Activated T-cell treated with anti-CD3 and anti-CD28 coated beads, Interleukin-2, amount 50 U/mL, for 72 hours (primary cell): ENCODE measurements around the gene GID8. TPM values are rescaled to one million over a fixed set of nuclear protein-coding genes. Genes with fewer than 3 reads are reported as not detected.
A peak's percentile ranks its signal among the peaks of the same experiment; 100 is the strongest.

Experiments
- ATAC-seq, 2 donors: fragments of 150-1000 bp; cut with Tn5 transposase; replicated peaks in 1 of 2; 2 replicates each; pipeline ENCODE4 v1.10.0; 2021; ENCODE audit warnings: moderate library complexity in 2 of 2, mild to moderate bottlenecking in 1 of 2
- DNase-seq, 2 donors: peaks; one replicate each; pipeline ENCODE4 v3.0.0; 2021 to 2022; ENCODE audit warnings: mixed read lengths in 1 of 2
- H3K27ac Mint-ChIP-seq: one replicate; pipeline ENCODE4 v1.8.0; 2022; ENCODE audit warnings: mild to moderate bottlenecking, moderate library complexity, mixed read lengths
- H3K27me3 Mint-ChIP-seq: one replicate; pipeline ENCODE4 v1.8.0; 2022; ENCODE audit warnings: low read depth, mixed read lengths
- H3K36me3 Mint-ChIP-seq, 2 donors: one replicate each; pipeline ENCODE4 v1.8.0; 2022; ENCODE audit warnings: mixed read lengths in 2 of 2, mild to moderate bottlenecking in 1 of 2; ENCODE audit not compliant: insufficient read depth in 2 of 2
- H3K4me1 Mint-ChIP-seq: one replicate; pipeline ENCODE4 v1.8.0; 2022; ENCODE audit warnings: low read depth, mixed read lengths
- H3K4me3 Mint-ChIP-seq, 2 donors: one replicate each; pipeline ENCODE4 v1.8.0; 2022; ENCODE audit warnings: mild to moderate bottlenecking in 2 of 2, mixed read lengths in 2 of 2, moderate library complexity in 2 of 2
- H3K9me3 Mint-ChIP-seq, 2 donors: one replicate each; pipeline ENCODE4 v1.8.0; 2022; ENCODE audit warnings: mixed read lengths in 2 of 2
- total RNA-seq, 2 donors: library from RNA; stranded (reverse); gene quantifications; one replicate each; pipeline ENCODE4 v1.2.3, GENCODE V29; 2022

Gene GID8
- total RNA-seq, 2 donors from 2014 or later = 36.0 to 47.2 TPM

DNA sequence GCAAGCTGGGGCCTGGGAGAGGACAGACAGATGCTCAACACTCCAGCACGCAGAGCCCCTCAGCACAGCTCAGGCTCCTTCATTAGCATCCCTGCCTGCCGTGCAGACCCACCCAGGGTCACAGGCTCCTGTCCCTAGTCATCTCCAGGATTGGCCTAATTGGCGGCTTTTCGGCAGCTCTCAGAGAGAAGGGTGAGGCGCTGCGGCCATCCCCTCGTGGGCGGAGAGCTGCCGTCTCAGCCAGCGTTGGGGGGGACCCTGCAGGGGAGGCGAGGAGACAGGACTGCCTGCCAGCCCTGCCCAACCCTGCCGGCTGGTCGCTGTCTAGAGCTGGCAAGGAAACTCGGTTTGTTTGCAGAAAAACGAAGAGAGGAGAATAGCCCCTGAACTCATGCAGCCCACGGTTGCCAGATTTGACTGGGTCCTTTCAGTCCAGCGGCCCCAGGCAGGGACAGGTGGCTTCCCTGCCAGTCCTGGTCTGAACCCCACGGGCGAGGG, 42.0 kb downstream of the GID8 start:
- Mint-ChIP-seq H3K4me3 (no peak overlapping the region), H3K27ac (no peak overlapping the region), H3K36me3 (no peaks in the 10 kb centered on the region), H3K27me3 (peaks cover 21% of the 10 kb centered on the region), H3K9me3 (no peaks in the 10 kb centered on the region), H3K4me1 (peaks cover 29% of the 10 kb centered on the region)
- DNase-seq (no peak), ATAC-seq (no peak)

DNA sequence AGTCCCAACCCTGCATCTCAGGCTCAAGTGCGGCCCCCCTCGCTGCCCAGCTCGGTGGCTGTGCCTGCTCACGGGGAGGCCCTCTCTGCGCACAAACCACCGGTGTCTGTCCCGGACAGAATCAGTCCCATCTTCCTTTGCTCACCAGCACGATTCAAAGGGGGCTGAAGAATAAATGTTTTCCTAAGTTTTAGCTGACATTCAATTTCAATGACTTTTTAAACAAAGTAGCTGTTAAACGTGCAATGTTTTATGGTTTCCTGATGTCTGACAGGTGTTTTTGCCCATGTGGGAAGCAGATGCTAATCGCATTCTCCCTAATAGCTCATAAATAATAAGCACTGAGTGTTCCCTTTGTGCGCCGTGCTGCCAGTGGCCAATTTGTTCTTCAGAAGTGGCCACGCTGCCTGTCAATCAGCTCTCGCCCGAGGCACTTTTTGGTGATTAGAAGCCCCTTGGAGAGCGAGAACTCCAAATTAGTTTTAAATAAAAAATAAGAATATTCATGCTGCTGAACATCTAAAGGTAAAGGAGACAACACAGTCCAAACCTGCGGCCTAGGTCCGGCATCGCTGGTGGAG, 42.5 kb downstream of the GID8 start:
- Mint-ChIP-seq H3K4me3 (no peak overlapping the region), H3K27me3 (peaks cover 21% of the 10 kb centered on the region), H3K27ac (no peak overlapping the region), H3K4me1 (peaks cover 29% of the 10 kb centered on the region), H3K9me3 (no peaks in the 10 kb centered on the region), H3K36me3 (no peaks in the 10 kb centered on the region)
- ATAC-seq (no peak), DNase-seq (no peak)

GRCh38 chr20:62980970-62981369, 43.0 kb downstream of the GID8 start:
- H3K27ac Mint-ChIP-seq = no peak overlapping the region
- H3K4me1 Mint-ChIP-seq = peaks cover 29% of the 10 kb centered on the region
- H3K9me3 Mint-ChIP-seq = no peaks in the 10 kb centered on the region
- H3K4me3 Mint-ChIP-seq = no peak overlapping the region
- DNase-seq (peak; percentile 25 to 48), ATAC-seq (no peak)
- H3K27me3 Mint-ChIP-seq = peaks cover 21% of the 10 kb centered on the region
- H3K36me3 Mint-ChIP-seq = no peaks in the 10 kb centered on the region

GRCh38 chr20:62982124-62983075, 44.5 kb downstream of the GID8 start:
- H3K27me3 Mint-ChIP-seq = peaks cover 21% of the 10 kb centered on the region
- H3K36me3 Mint-ChIP-seq = no peaks in the 10 kb centered on the region
- H3K4me1 Mint-ChIP-seq = peaks cover 27% of the 10 kb centered on the region

GRCh38 chr20:62983210-62983609, 45.3 kb downstream of the GID8 start:
- peaks cover 21% of the 10 kb centered on the region for H3K27me3 Mint-ChIP-seq
- peaks cover 19% of the 10 kb centered on the region for H3K4me1 Mint-ChIP-seq
- ATAC-seq (no peak), DNase-seq (no peak)
- H3K9me3 Mint-ChIP-seq = no peaks in the 10 kb centered on the region
- H3K27ac Mint-ChIP-seq = no peak overlapping the region
- no peaks in the 10 kb centered on the region for H3K36me3 Mint-ChIP-seq
- no peak overlapping the region for H3K4me3 Mint-ChIP-seq

More at GRCh38 chr20:62982124-62983075, 44.5 kb downstream of the GID8 start:
- no peak overlapping the region for H3K27ac Mint-ChIP-seq
- no peak for DNase-seq
- H3K9me3 Mint-ChIP-seq = no peaks in the 10 kb centered on the region
- H3K4me3 Mint-ChIP-seq = no peak overlapping the region
- ATAC-seq = no peak

- Mint-ChIP-seq H3K27me3 (peaks cover 13% of the 10 kb centered on the region), H3K27ac (no peak overlapping the region), H3K4me1 (peaks cover 9% of the 10 kb centered on the region), H3K36me3 (no peaks in the 10 kb centered on the region), H3K4me3 (no peak overlapping the region), H3K9me3 (no peaks in the 10 kb centered on the region)
- ATAC-seq (no peak), DNase-seq (no peak)
These were observed 46.9 kb downstream of the GID8 start for GRCh38 chr20:62984666-62985443.

DNA sequence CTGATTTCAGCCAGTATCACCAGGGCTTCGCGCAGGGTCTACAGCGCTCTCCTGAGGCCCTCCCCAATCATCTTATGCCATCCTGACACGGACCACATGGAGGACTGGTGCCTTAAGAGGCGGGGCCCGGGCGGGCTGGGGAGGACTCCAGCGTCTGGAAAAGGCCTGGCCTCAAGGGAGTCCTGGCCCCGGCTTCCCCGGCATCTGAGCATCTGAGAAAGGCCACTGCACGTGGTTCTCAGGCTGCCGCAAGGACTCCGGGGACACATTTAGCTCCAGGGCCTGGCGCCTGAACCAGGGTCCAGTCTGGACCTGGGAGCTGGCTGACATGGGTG, 47.5 kb downstream of the GID8 start:
- Mint-ChIP-seq H3K27ac (no peak overlapping the region), H3K4me1 (peaks cover 7% of the 10 kb centered on the region), H3K36me3 (no peaks in the 10 kb centered on the region), H3K9me3 (no peaks in the 10 kb centered on the region), H3K4me3 (no peak overlapping the region), H3K27me3 (peaks cover 8% of the 10 kb centered on the region)
- DNase-seq = no peak
- no peak for ATAC-seq

DNA sequence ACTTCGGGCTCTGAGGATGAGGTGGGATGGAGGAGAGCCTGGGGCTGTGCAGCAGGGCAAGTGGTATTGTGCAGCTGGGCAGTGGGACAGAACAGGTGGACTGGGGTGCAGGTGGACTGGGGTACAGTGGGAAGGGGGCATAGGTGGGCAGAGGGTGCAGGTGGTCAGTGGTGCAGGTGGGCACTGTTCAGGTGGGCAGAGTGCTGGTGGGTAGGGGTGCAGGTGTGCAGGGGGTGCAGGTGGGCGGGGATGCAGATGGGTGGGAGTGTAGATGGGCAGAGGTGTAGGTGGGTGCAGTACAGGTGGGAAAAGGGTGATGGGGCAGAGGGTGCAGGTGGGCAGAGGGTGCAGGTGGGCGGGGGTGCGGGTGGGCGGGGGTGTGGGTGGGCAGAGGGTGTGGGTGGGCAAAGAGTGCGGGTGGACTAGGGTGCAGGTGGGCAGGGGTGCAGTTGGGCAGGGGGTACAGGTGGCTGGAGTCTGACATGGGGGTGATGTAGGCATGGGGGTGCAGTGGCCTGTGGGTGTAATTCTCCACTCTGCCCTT, 48.4 kb downstream of the GID8 start:
- Mint-ChIP-seq H3K4me1 (peaks cover 5% of the 10 kb centered on the region), H3K36me3 (no peaks in the 10 kb centered on the region), H3K27me3 (peaks cover 3% of the 10 kb centered on the region), H3K4me3 (no peak overlapping the region), H3K27ac (no peak overlapping the region), H3K9me3 (no peaks in the 10 kb centered on the region)
- ATAC-seq = no peak
- DNase-seq = no peak

GRCh38 chr20:62987114-62987513, 49.2 kb downstream of the GID8 start:
- DNase-seq = no peak
- Mint-ChIP-seq H3K4me3 (no peak overlapping the region), H3K9me3 (no peaks in the 10 kb centered on the region), H3K27me3 (no peaks in the 10 kb centered on the region), H3K36me3 (no peaks in the 10 kb centered on the region), H3K27ac (no peak overlapping the region), H3K4me1 (no peaks in the 10 kb centered on the region)
- ATAC-seq = no peak

- Mint-ChIP-seq H3K27ac (no peak overlapping the region), H3K27me3 (no peaks in the 10 kb centered on the region), H3K4me3 (peak overlapping the region; percentile 63 to 76), H3K36me3 (no peaks in the 10 kb centered on the region), H3K9me3 (no peaks in the 10 kb centered on the region), H3K4me1 (no peaks in the 10 kb centered on the region)
- ATAC-seq = peak; percentile 75 to 81
- DNase-seq = no peak
These were observed 51.3 kb downstream of the GID8 start for GRCh38 chr20:62989201-62989601.

- Mint-ChIP-seq H3K9me3 (no peaks in the 10 kb centered on the region), H3K27ac (no peak overlapping the region), H3K4me1 (no peaks in the 10 kb centered on the region), H3K36me3 (no peaks in the 10 kb centered on the region), H3K27me3 (no peaks in the 10 kb centered on the region), H3K4me3 (no peak overlapping the region)
- no peak for ATAC-seq
- no peak for DNase-seq
These were observed 52.4 kb downstream of the GID8 start for GRCh38 chr20:62990306-62990825.

DNA sequence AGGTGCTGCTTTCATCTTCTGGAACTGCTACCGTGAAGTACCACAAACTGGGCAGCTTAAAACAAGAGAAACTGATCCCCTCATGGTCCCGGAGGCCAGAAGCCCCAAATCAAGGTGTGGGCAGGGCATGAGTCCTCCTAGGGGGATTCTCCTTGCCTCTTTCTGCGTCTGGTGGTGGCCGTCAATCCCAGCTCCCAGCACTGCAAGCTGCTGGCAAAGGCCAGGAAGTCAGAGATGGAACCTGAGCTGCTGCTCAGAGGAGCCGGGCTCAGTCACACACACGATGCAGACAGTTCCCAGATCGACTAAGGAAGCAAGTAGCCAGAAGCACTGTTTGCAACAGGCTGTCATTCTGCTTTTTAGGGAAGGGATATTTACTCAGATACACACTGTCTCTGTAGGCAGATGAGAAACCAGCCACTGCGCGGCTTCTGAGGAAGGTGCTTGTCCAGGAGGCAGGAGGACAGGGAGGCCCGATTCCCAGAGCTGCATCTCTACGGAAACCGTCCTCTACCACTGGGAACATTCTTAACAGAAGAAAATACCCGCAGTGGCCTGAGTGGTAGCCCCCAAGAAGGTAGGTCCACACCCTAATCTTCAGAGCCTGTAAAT, 53.4 kb downstream of the GID8 start:
- H3K4me3 Mint-ChIP-seq = no peak overlapping the region
- no peaks in the 10 kb centered on the region for H3K36me3 Mint-ChIP-seq
- no peaks in the 10 kb centered on the region for H3K27me3 Mint-ChIP-seq
- H3K27ac Mint-ChIP-seq = no peak overlapping the region
- no peaks in the 10 kb centered on the region for H3K4me1 Mint-ChIP-seq
- ATAC-seq (no peak), DNase-seq (no peak)
- no peaks in the 10 kb centered on the region for H3K9me3 Mint-ChIP-seq
